Activated naive CD4-positive, alpha-beta T cell treated with anti-CD3 and anti-CD28 coated beads, Interleukin-2, amount 50 U/mL, for 72 hours (primary cell): ENCODE measurements around the gene PCDHGB3. TPM values are rescaled to one million over a fixed set of nuclear protein-coding genes. Genes with fewer than 3 reads are reported as not detected.
"Not testable (repeated sequence)": the region's sequence is repeated elsewhere in the genome, so short reads cannot be mapped to it uniquely, and the experiment has no call there.

ENCODE experiments used
- ATAC-seq, 2 donors: fragments of 150-1000 bp; cut with Tn5 transposase; 2 replicates each; pipeline ENCODE4 v1.10.0; 2021; ENCODE audit warnings: mild to moderate bottlenecking in 2 of 2, moderate library complexity in 2 of 2
- DNase-seq, 2 donors: peaks; one replicate each; pipeline ENCODE4 v3.0.0; 2021 to 2022; ENCODE audit warnings: low spot score in 2 of 2
- H3K27ac Mint-ChIP-seq, 2 donors: one replicate each; pipeline ENCODE4 v1.8.0; 2022; ENCODE audit warnings: mild to moderate bottlenecking in 2 of 2, mixed read lengths in 2 of 2
- H3K36me3 Mint-ChIP-seq, 2 donors: one replicate each; pipeline ENCODE4 v1.8.0; 2022; ENCODE audit warnings: mixed read lengths in 2 of 2
- H3K9me3 Mint-ChIP-seq, 2 donors: one replicate each; pipeline ENCODE4 v1.8.0; 2022; ENCODE audit warnings: mixed read lengths in 2 of 2
- total RNA-seq, 2 donors: library from RNA; stranded (reverse); gene quantifications; one replicate each; pipeline ENCODE4 v1.2.3, GENCODE V29; 2022

Gene PCDHGB3
- total RNA-seq, 2 donors from 2014 or later, result 0.09 to 0.14 TPM

- ATAC-seq (no peak), DNase-seq (no peak)
- Mint-ChIP-seq H3K36me3 (peaks cover 42 to 59% of the 10 kb centered on the region in 2 donors), H3K27ac (no peak within 1 kb of the TSS), H3K9me3 (peaks cover 14 to 18% of the 10 kb centered on the region in 2 donors)
Measured at GRCh38 chr5:141402553-141403243, 32.7 kb downstream of the PCDHGB3 start, which contains the start of gene PCDHGA9. PCDHGA9 (plus strand) TSS chr5:141402778; CDS start chr5:141402953, 175 bp downstream.

- DNase-seq, result no peak
- peaks cover 17 to 21% of the 10 kb centered on the region in 2 donors for H3K9me3 Mint-ChIP-seq
- H3K36me3 Mint-ChIP-seq, result peaks cover 49 to 66% of the 10 kb centered on the region in 2 donors
- no peak for ATAC-seq
- H3K27ac Mint-ChIP-seq, result no peak overlapping the region
Measured at GRCh38 chr5:141403387-141403786, 33.3 kb downstream of the PCDHGB3 start.

GRCh38 chr5:141407790-141408505 lies 37.9 kb downstream of the PCDHGB3 start, which contains the start of gene PCDHGB6:
PCDHGB6 (plus strand) TSS chr5:141408021; CDS start chr5:141408203, 182 bp downstream.
- Mint-ChIP-seq H3K27ac (peak within 1 kb of the TSS in 1 of 2 donors; percentile 29), H3K9me3 (peaks cover 26 to 28% of the 10 kb centered on the region in 2 donors), H3K36me3 (peaks cover 48 to 63% of the 10 kb centered on the region in 2 donors)
- DNase-seq, result not testable (repeated sequence)
- ATAC-seq, result peak; percentile 56 to 58

- no peak for ATAC-seq
- Mint-ChIP-seq H3K36me3 (peaks cover 53 to 65% of the 10 kb centered on the region in 2 donors), H3K27ac (peak overlapping the region in 1 of 2 donors; percentile 81), H3K9me3 (peaks cover 25 to 29% of the 10 kb centered on the region in 2 donors)
- DNase-seq, result no peak
Measured at GRCh38 chr5:141409598-141410306, 39.7 kb downstream of the PCDHGB3 start.

GRCh38 chr5:141411575-141411974 lies 41.5 kb downstream of the PCDHGB3 start:
- DNase-seq (no peak), ATAC-seq (no peak)
- H3K36me3 Mint-ChIP-seq, result peaks cover 57 to 60% of the 10 kb centered on the region in 2 donors
- H3K27ac Mint-ChIP-seq, result no peak overlapping the region
- peaks cover 21 to 27% of the 10 kb centered on the region in 2 donors for H3K9me3 Mint-ChIP-seq

GRCh38 chr5:141412854-141413539 lies 43.0 kb downstream of the PCDHGB3 start, which contains the start of gene PCDHGA10:
PCDHGA10 (plus strand) TSS chr5:141412987; CDS start chr5:141413176, 189 bp downstream.
- H3K9me3 Mint-ChIP-seq, result peaks cover 17 to 29% of the 10 kb centered on the region in 2 donors
- ATAC-seq, result peak; percentile 66 to 76
- no peak for DNase-seq
- H3K27ac Mint-ChIP-seq, result no peak within 1 kb of the TSS
- H3K36me3 Mint-ChIP-seq, result peaks cover 52 to 59% of the 10 kb centered on the region in 2 donors

GRCh38 chr5:141413540-141414069 lies 43.6 kb downstream of the PCDHGB3 start:
- no peak overlapping the region for H3K27ac Mint-ChIP-seq
- peaks cover 52 to 60% of the 10 kb centered on the region in 2 donors for H3K36me3 Mint-ChIP-seq
- ATAC-seq, result no peak
- DNase-seq, result no peak
- peaks cover 15 to 32% of the 10 kb centered on the region in 2 donors for H3K9me3 Mint-ChIP-seq

GRCh38 chr5:141414548-141415274 lies 44.7 kb downstream of the PCDHGB3 start:
- DNase-seq, H3K27ac Mint-ChIP-seq, ATAC-seq: not testable (repeated sequence)
- Mint-ChIP-seq H3K9me3 (peaks cover 12 to 28% of the 10 kb centered on the region in 2 donors), H3K36me3 (peaks cover 53 to 60% of the 10 kb centered on the region in 2 donors)

- not testable (repeated sequence) for DNase-seq, H3K27ac Mint-ChIP-seq, ATAC-seq
- peaks cover 48 to 59% of the 10 kb centered on the region in 2 donors for H3K36me3 Mint-ChIP-seq
- H3K9me3 Mint-ChIP-seq, result peaks cover 9 to 23% of the 10 kb centered on the region in 2 donors
Measured at GRCh38 chr5:141415275-141415618, 45.2 kb downstream of the PCDHGB3 start.

GRCh38 chr5:141417494-141418172 lies 47.6 kb downstream of the PCDHGB3 start, which contains the start of gene PCDHGB7:
PCDHGB7 (plus strand) TSS chr5:141417677; CDS start chr5:141417860, 183 bp downstream.
- DNase-seq (peak in 1 of 2 donors; percentile 60), ATAC-seq (peak; percentile 80 to 81)
- Mint-ChIP-seq H3K27ac (peak within 1 kb of the TSS in 1 of 2 donors; percentile 77), H3K36me3 (peaks cover 67 to 75% of the 10 kb centered on the region in 2 donors), H3K9me3 (peaks cover 20 to 32% of the 10 kb centered on the region in 2 donors)

GRCh38 chr5:141419074-141419880 lies 49.2 kb downstream of the PCDHGB3 start:
- H3K27ac Mint-ChIP-seq, result peak overlapping the region in 1 of 2 donors; percentile 57
- peaks cover 25 to 40% of the 10 kb centered on the region in 2 donors for H3K9me3 Mint-ChIP-seq
- no peak for ATAC-seq

GRCh38 chr5:141420855-141421488 lies 50.9 kb downstream of the PCDHGB3 start, which contains the start of gene PCDHGA11:
PCDHGA11 (plus strand) TSS chr5:141421051; CDS start chr5:141421228, 177 bp downstream.
- H3K9me3 Mint-ChIP-seq, result peaks cover 25 to 32% of the 10 kb centered on the region in 2 donors
- H3K36me3 Mint-ChIP-seq, result peaks cover 52 to 65% of the 10 kb centered on the region in 2 donors
- peak; percentile 45 to 56 for ATAC-seq
- peak within 1 kb of the TSS in 1 of 2 donors; percentile 77 for H3K27ac Mint-ChIP-seq
- DNase-seq, result peak in 1 of 2 donors; percentile 71

More at GRCh38 chr5:141419074-141419880, 49.2 kb downstream of the PCDHGB3 start:
- DNase-seq, result no peak
- H3K36me3 Mint-ChIP-seq, result peaks cover 65 to 68% of the 10 kb centered on the region in 2 donors

GRCh38 chr5:141421489-141421855 lies 51.4 kb downstream of the PCDHGB3 start:
- ATAC-seq (no peak), DNase-seq (no peak)
- Mint-ChIP-seq H3K9me3 (peaks cover 25 to 33% of the 10 kb centered on the region in 2 donors), H3K27ac (peak overlapping the region in 1 of 2 donors; percentile 36), H3K36me3 (peaks cover 52 to 70% of the 10 kb centered on the region in 2 donors)
